Activated CD4-positive, CD25-positive, alpha-beta regulatory T cell (primary cell): ENCODE measurements around the gene OSM.

Experiments
- DNase-seq, 4 experiments: peaks; one replicate each; lab custom pipeline; 2025; lab: John Stamatoyannopoulos, UW

The OSM gene

DNA sequence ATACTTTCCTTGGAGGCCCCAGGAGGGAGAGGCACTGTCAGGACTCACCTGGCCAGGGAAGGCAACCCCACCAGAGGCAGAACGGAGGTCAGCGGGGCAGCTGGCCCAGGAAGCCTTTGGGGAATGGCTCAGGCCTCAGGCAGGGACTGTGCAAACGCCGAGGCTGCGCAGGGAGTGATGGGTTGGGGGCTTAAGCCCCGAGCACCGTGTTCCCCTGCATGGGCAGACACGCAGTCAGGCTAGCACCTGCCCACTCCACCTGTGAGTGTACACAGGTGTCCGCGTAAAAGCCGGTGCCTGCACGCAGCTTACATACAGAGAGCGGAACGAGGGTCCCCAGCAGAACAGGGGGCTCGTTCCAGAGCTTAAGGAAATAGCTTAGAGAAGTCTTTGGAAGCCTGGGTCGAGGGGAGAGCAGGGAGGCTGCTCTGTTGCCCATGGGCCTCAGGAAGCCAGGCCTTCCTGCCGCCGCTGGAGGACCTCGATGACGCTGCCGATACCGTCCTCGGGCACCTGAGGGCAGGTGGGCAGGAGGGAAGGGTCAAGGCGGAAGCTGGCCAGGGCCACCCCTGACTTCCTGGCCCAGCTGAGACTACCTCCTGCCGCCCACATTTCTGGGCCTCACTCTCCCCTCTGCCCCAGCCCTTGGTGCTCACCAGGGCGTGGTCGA lies 18.7 kb upstream of the OSM start:
- no peak for DNase-seq

DNA sequence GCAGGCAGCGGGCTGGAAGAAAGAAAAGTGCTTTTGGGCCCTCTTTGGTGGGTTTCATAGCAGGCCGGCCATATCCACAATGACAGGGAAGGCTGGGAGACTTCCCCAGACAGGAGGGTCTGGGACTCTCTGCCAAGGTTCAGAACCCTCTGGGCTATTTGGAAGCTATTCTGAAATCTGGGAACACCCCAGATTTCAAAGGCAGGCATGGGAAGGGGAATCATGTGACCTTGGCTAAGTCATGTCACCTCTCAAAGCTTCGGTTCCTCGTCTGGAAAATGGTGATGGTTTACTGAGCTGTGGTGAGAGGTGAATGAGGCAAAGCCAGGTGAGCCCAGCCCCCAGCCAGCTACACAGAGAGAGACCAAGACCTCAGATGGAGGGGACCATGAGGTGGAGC lies 18.0 kb upstream of the OSM start:
- DNase-seq: no peak

DNA sequence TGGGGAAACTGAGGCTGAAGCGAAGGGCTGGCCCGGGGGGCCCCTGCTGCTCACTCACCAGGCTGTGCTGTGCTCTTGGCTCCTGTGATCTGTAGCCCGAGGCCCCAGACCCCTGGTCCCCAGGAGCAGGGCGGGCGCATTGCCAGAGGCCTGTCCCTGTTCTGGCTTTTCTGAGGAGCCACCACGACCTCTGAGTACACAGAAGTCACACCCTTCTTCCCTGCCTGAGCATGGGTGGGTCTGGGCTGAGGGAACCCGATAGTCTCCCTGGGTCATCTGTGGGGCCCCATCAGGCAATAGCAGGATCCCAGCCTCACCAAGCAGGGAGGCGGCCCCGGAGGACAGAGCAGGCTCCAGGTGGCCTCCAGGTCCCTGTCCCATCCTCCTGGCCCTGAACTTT lies 17.5 kb upstream of the OSM start:
- DNase-seq: no peak

GRCh38 chr22:30283342-30283741 lies 16.7 kb upstream of the OSM start:
- no peak for DNase-seq

DNA sequence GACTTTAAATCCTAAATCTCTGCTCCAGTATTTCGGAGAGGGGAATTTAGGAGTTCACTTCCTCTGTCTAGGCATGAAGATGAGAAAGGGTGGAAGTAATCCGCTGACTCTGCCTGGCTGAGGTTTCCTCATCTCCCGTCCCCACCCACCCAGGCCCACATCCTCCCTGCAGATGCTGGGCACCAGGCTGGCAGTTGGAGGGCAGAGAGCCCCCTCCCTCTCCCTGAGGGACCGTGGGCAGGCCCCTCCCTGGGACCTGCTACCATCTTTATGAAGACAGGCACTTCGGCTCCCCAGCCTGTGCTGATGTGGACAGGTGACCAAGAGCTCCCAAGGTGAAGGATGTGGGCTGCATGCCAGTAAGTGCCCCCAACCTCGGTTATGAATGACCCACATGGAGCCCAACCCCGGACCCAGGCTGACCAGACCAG lies 16.0 kb upstream of the OSM start:
- DNase-seq: no peak

GRCh38 chr22:30280505-30280904 lies 13.9 kb upstream of the OSM start:
- DNase-seq: no peak

GRCh38 chr22:30279932-30280331 lies 13.3 kb upstream of the OSM start:
- no peak for DNase-seq

GRCh38 chr22:30279046-30279788 lies 12.6 kb upstream of the OSM start:
- DNase-seq: no peak

DNA sequence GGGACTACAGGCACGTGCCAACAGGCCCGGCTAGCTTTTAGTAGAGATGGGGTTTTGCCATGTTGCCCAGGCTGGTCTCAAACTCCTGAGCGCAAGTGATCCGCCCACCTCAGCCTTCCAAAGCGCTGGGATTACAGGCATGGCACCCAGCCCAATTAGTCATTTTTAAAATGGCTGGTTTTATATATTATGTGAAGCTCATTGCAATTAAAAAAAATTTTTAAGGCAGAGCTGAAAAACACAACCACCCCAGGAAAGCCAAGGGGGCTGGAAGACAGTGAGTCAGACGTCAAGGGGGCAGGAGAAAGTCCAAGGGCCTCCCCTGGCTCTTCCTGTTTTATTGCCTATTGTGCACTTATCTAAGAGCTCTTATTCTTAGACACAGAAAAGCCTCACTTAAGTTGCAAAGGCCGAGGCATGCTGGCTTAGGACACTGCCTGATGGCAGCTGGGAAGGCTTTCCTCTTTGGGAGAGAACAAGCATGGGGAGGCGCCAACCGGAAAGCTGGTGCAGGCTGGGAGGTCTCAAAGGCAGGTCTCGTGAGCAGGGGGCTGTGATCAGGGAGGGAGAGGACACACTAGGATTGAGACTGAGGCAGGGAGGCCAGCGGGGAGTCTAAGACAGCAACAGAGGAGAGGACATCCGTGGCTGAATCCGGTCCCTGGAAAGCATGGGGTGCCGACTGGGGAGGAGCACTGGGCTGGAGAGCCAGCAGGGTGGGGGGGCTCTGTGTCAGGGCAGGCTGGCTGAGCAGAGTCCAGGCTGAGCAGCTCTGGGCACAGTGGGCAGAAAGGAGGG lies 11.1 kb upstream of the OSM start:
- DNase-seq: no peak

DNA sequence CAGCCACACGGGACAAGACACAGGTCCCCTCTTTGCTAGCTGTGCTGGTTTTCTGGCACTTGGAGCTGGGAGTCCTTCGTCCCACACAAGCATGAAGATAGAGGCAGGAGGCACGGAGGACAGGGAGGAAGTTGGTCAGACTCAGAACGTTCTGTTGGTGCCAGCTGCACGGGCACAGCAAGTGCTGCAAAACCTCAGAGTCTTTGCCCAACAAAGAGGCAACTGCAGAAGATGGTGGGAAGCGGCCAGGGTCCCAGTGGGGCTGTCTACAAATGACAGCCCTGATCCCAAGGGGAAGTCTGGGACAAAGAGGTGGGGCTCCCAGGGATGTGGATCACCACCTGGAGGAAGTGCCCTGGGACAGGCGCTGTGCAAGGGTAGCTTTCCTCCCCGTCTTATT lies 9.4 kb upstream of the OSM start:
- DNase-seq: no peak

DNA sequence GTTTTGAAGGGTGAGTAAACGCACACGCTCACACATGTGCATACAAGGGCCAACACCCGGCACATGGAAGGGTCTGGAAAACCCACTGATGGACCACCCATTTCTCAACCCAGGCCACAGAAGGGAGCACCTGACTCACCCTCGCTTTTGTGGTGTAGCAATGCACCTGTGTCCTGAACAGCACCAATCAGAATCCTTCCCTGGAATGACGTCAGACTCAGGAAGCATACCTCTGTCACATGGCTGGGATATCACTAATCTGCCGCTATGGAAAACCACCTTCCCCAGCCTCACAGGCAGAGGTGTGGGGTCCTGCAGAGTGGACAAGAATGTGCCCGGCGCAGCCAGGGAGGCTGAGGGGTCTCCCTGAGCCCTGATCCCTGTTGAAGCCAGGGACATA lies 9.0 kb upstream of the OSM start:
- DNase-seq: no peak

GRCh38 chr22:30274437-30274812 lies 7.8 kb upstream of the OSM start:
- DNase-seq: no peak

GRCh38 chr22:30273711-30274436 lies 7.2 kb upstream of the OSM start:
- DNase-seq: no peak

GRCh38 chr22:30272781-30273601 lies 6.3 kb upstream of the OSM start:
- no peak for DNase-seq

DNA sequence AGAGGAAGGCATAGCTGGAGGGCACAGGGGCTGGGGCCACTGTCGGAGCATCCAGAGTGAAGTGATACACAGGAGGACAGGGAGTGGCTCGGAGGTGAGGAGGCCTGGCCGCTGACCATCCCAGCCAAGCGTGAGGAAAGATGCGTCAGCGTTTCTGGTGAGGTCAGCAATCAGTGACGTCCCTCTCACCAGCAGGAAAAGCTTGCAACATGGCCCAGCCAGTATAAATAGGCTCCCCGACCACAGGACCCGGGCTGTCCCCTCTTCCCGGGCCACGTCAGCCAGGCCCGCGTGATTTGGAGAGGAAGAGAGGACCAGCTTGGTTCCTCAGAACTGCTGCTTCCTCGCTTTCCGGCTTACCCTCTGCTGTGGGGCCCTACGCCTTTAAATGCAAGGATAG lies 4.2 kb upstream of the OSM start:
- DNase-seq: no peak

- no peak for DNase-seq
These were observed 1.7 kb upstream of the OSM start for GRCh38 chr22:30268331-30268730.

- DNase-seq: peak in 1 of 4 experiments; percentile 15
These were observed 991 bp upstream of the OSM start for GRCh38 chr22:30267382-30268302.

- DNase-seq: peak; percentile 60 to 73 (median 72)
These were observed 717 bp downstream of the OSM start for GRCh38 chr22:30265823-30266444.

- no peak for DNase-seq
These were observed 1.4 kb downstream of the OSM start for GRCh38 chr22:30265131-30265720.
